HEK293T (cell line): Measurements from ENCODE around the gene DENND2A.

Source experiments
- ARNT ChIP-seq: fragments of 450-650 bp; IDR thresholded peaks from 2 replicates; pipeline ENCODE4 v1.6.1; 2017; ENCODE audit warnings: mild to moderate bottlenecking
- CTBP1 ChIP-seq: fragments of 450-650 bp; IDR thresholded peaks from 2 replicates; pipeline ENCODE4 v1.6.1; 2016; ENCODE audit warnings: borderline replicate concordance
- ELF4 ChIP-seq: fragments of 450-650 bp; IDR thresholded peaks from 2 replicates; pipeline ENCODE4 v1.6.1; 2017; ENCODE audit warnings: antibody characterized with exemption
- SUZ12 ChIP-seq: fragments of 450-650 bp; IDR thresholded peaks from 2 replicates; pipeline ENCODE4 v1.6.1; 2016; ENCODE audit warnings: mild to moderate bottlenecking
- ZNF384 ChIP-seq: fragments of 450-650 bp; IDR thresholded peaks from 2 replicates; pipeline ENCODE4 v1.6.1; 2016

DNA sequence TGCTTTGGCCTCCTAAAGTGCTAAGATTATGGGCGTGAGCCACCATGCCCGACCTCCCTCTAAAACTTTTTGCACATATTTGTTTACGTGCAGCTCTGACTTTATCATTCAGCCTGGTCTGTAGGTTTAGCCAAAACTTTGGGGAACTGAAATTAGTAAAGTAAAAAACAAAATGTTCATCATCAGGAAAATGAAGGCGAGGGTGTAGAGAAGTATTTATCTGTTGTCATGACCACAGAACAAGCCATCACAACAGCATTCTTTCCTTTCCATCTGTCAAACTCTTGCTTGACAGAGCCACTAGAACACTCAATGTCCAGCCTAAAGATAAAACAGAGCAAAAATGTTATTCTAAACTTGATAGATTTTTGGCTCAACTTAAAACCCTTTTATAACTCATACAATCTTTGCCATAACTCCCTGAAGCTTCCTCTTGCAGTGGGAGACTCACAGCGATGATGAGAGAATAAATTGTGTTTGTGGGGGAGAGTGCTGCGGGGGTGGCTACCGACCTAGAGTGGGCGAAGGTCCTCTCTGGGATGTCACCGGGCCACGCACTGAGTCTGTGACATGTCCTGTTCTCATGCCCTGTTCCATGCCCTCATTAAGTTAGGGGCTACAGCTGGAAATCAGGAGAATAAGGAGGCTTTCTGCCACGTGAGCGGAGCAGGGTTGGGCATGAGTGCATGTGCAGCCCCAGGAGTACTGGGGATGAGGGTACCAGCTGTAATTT lies 102.7 kb downstream of the DENND2A start:
- no peak for TF ChIP-seq ZNF384
- TF ChIP-seq ELF4: no peak
- TF ChIP-seq CTBP1: no peak
- no peak for TF ChIP-seq SUZ12
- no peak for TF ChIP-seq ARNT
